ENCODE data around the gene SAP30.

- no peak for TF ChIP-seq CTCF (conservative IDR thresholded peaks at IDR 0.05)
- TF ChIP-seq ZFX (IDR thresholded peaks at IDR 0.05): no peak
These were observed 26.8 kb upstream of the SAP30 start for GRCh38 chr4:173343832-173344397.
